GM10266 (cell line): Measurements from ENCODE around the gene SSX2IP.
A peak's percentile ranks its signal among the peaks of the same experiment; 100 is the strongest.

Experiments used
- DNase-seq: peaks from one replicate; pipeline ENCODE4 v3.0.0; 2012; ENCODE audit errors: extremely low spot score
- CTCF ChIP-seq: IDR thresholded peaks from 2 replicates; pipeline ENCODE4 v1.5.1; 2012; ENCODE audit warnings: mild to moderate bottlenecking, low read depth; ENCODE audit not compliant: control insufficient read depth, insufficient read depth; ENCODE audit errors: missing control alignments

SSX2IP gene

GRCh38 chr1:84632137-84632536 is 58.1 kb downstream of the SSX2IP start:
- no peak for TF ChIP-seq CTCF
- no peak for DNase-seq

GRCh38 chr1:84624876-84625275 is 65.4 kb downstream of the SSX2IP start:
- DNase-seq: no peak
- no peak for TF ChIP-seq CTCF

GRCh38 chr1:84621553-84621952 is 68.7 kb downstream of the SSX2IP start:
- no peak for DNase-seq
- TF ChIP-seq CTCF: no peak

- peak; percentile 82 for DNase-seq
- peak; percentile 78 for TF ChIP-seq CTCF
These were observed 69.4 kb downstream of the SSX2IP start for GRCh38 chr1:84620720-84621313.

GRCh38 chr1:84619383-84620102 is 70.7 kb downstream of the SSX2IP start:
- no peak for TF ChIP-seq CTCF
- DNase-seq: no peak

- no peak for TF ChIP-seq CTCF
- no peak for DNase-seq
These were observed 72.9 kb downstream of the SSX2IP start for GRCh38 chr1:84617349-84617748.

- no peak for TF ChIP-seq CTCF
These were observed 74.5 kb downstream of the SSX2IP start for GRCh38 chr1:84615790-84616189.

More at GRCh38 chr1:84615790-84616189, 74.5 kb downstream of the SSX2IP start:
- no peak for DNase-seq
